ENCODE measurements around the gene CYTIP.

Gene CYTIP

GRCh38 chr2:157486596-157487270, 42.8 kb upstream of the CYTIP start:
- TF ChIP-seq CTCF (IDR thresholded peaks at IDR 0.05; ENCODE audit: low read depth, low read length, missing control alignments): no peak
- H3K4me3 ChIP-seq (ENCODE audit: low read depth, low read length): no peak overlapping the region
- no peak for DNase-seq (ENCODE audit: low read depth)

- DNase-seq (ENCODE audit: low read depth): no peak
Observed at GRCh38 chr2:157480182-157480961, 36.5 kb upstream of the CYTIP start.

GRCh38 chr2:157479081-157480027, 35.5 kb upstream of the CYTIP start:
- H3K4me3 ChIP-seq (ENCODE audit: low read depth, low read length): no peak overlapping the region
- no peak for DNase-seq (ENCODE audit: low read depth)
- no peak for TF ChIP-seq CTCF (IDR thresholded peaks at IDR 0.05; ENCODE audit: low read depth, low read length, missing control alignments)

More at GRCh38 chr2:157480182-157480961, 36.5 kb upstream of the CYTIP start:
- TF ChIP-seq CTCF (IDR thresholded peaks at IDR 0.05; ENCODE audit: low read depth, low read length, missing control alignments): no peak
- no peak overlapping the region for H3K4me3 ChIP-seq (ENCODE audit: low read depth, low read length)

GRCh38 chr2:157477919-157478318, 34.0 kb upstream of the CYTIP start:
- H3K4me3 ChIP-seq (ENCODE audit: low read depth, low read length): no peak overlapping the region
- TF ChIP-seq CTCF (IDR thresholded peaks at IDR 0.05; ENCODE audit: low read depth, low read length, missing control alignments): no peak
- no peak for DNase-seq (ENCODE audit: low read depth)

- DNase-seq (ENCODE audit: low read depth): no peak
Observed at GRCh38 chr2:157476953-157477709, 33.2 kb upstream of the CYTIP start.

More at GRCh38 chr2:157476953-157477709, 33.2 kb upstream of the CYTIP start:
- TF ChIP-seq CTCF (IDR thresholded peaks at IDR 0.05; ENCODE audit: low read depth, low read length, missing control alignments): no peak
- H3K4me3 ChIP-seq (ENCODE audit: low read depth, low read length): no peak overlapping the region
